Measurements from ENCODE around the gene UBE2E1.
A peak's percentile ranks its signal among the peaks of the same experiment; 100 is the strongest.
"Not testable (repeated sequence)": the region's sequence is repeated elsewhere in the genome, so short reads cannot be mapped to it uniquely, and the experiment has no call there.

The UBE2E1 gene

DNA sequence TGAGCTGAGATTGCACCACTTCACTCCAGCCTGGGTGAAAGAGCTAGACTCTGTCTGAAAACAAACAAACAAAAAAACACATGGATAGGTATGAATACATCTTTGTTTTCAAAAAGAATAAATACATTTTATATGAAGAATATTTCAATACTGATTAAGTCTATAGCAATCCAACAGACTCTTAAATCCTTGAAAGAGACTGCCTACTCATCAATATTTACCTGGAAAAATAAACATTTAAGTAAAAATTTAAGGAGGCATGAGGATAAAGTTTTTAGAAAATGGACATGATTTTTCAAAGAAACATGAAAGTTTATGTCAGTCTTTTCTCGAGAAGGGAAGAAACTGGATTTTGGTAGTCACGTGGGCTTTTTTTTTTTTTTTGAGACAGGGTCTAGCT lies 105.6 kb downstream of the UBE2E1 start:
- TF ChIP-seq, protein P1, sequence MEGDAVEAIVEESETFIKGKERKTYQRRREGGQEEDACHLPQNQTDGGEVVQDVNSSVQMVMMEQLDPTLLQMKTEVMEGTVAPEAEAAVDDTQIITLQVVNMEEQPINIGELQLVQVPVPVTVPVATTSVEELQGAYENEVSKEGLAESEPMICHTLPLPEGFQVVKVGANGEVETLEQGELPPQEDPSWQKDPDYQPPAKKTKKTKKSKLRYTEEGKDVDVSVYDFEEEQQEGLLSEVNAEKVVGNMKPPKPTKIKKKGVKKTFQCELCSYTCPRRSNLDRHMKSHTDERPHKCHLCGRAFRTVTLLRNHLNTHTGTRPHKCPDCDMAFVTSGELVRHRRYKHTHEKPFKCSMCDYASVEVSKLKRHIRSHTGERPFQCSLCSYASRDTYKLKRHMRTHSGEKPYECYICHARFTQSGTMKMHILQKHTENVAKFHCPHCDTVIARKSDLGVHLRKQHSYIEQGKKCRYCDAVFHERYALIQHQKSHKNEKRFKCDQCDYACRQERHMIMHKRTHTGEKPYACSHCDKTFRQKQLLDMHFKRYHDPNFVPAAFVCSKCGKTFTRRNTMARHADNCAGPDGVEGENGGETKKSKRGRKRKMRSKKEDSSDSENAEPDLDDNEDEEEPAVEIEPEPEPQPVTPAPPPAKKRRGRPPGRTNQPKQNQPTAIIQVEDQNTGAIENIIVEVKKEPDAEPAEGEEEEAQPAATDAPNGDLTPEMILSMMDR (IDR thresholded peaks at IDR 0.05) = no peak
- Histone ChIP-seq H3K36me3 (peaks cover 27 to 32% (median 30%) of the 10 kb centered on the region in 3 donors), H3K4me3 (no peak overlapping the region), H3K9me3 (no peaks in the 10 kb centered on the region), H3K4me1 (peaks cover 0 to 21% (median 13%) of the 10 kb centered on the region in 4 donors), H3K27ac (no peak overlapping the region), H3K27me3 (no peaks in the 10 kb centered on the region)
- intact Hi-C loops (cut with DNase I; ENCODE audit: low total_unique reads) = no loop called here
- DNase-seq = no peak

- Histone ChIP-seq H3K4me1 (peaks cover 0 to 21% (median 13%) of the 10 kb centered on the region in 4 donors), H3K36me3 (peaks cover 21 to 26% (median 24%) of the 10 kb centered on the region in 3 donors)
- DNase-seq; H3K27ac ChIP-seq; H3K9me3 ChIP-seq; H3K4me3 ChIP-seq; H3K27me3 ChIP-seq; intact Hi-C loops (cut with DNase I; ENCODE audit: low total_unique reads): not testable (repeated sequence)
Observed at GRCh38 chr3:23912335-23912734, 106.6 kb downstream of the UBE2E1 start.

- intact Hi-C loops (cut with DNase I; ENCODE audit: low total_unique reads) = no loop called here
- peaks cover 21 to 25% (median 24%) of the 10 kb centered on the region in 3 donors for H3K36me3 ChIP-seq
- H3K4me3 ChIP-seq = no peak overlapping the region
- H3K9me3 ChIP-seq = no peaks in the 10 kb centered on the region
- H3K27ac ChIP-seq = no peak overlapping the region
- H3K4me1 ChIP-seq = peaks cover 0 to 26% (median 14%) of the 10 kb centered on the region in 4 donors
- DNase-seq = no peak
- TF ChIP-seq, protein P1 (IDR thresholded peaks at IDR 0.05) = no peak
- no peaks in the 10 kb centered on the region for H3K27me3 ChIP-seq
Observed at GRCh38 chr3:23913182-23913581, 107.4 kb downstream of the UBE2E1 start.

DNA sequence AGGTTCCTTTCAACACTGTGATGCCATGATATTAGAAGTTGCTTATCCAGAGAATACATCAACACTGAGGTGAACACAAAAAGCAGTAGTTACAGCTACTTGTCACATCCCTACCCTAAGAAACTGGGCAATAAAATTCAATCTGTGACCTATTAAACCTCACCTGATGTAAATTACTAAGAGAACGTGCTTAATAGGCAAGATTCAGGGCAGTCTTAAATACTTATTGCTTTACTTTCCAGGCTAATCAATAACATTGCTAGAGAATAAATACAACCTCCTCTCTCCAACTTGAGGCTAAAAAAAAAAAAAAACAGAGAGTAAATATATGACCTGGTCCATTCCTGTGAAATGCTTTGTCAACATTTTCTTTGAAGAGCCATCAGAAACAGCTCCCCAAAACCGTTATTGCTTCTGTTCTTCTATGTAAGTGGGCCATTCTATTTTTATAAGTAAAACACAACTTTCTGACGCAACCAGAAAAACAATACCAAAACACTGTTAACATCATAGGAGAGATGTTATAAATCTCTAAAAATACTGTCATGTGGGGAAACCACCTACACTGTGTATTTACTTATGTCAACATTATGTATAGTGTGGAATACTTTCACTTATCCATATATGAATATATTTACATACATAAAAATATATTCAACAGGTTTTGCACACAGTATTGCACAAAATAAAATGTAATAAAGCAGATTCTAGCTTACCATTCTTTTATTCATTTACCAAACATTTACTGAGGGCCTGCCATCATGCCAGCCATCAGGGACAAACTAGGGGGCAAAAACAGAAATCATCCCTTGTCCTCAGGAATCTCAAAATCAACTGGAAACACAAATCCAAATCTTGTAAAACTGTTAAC lies 108.4 kb downstream of the UBE2E1 start:
- intact Hi-C loops (cut with DNase I; ENCODE audit: low total_unique reads) = no loop called here
- Histone ChIP-seq H3K27ac (no peak overlapping the region), H3K4me3 (no peak overlapping the region), H3K4me1 (peaks cover 0 to 35% (median 19%) of the 10 kb centered on the region in 4 donors), H3K9me3 (no peaks in the 10 kb centered on the region), H3K27me3 (no peaks in the 10 kb centered on the region), H3K36me3 (peaks cover 21 to 32% (median 24%) of the 10 kb centered on the region in 3 donors)
- DNase-seq = no peak
- TF ChIP-seq, protein P1 (IDR thresholded peaks at IDR 0.05) = no peak

DNA sequence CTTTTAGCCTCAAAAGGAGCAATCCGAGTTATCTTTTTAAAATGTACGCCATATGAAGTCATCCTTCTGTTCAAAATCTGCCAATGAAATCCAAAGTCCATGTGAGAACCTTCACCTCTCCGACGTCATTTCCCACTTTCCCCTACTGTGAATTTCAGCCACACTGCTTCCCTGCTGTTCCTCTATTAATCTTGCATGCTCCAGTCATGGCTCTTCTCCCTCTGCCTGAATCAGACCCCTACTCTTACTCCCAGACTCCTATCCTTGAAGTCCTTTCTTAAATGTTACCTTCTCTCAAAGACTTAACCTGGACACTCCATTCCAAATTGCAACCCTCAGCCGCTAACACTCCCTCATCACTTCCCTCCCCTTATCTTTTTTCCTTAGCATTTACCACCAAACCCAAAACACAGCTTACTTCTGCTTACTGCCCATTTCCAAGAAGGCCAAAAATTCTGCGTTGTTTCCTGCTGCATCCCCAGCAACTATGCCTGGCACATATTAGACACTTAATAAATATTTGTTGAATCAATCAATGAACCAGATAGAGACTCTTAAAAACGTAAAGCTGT lies 109.9 kb downstream of the UBE2E1 start:
- Histone ChIP-seq H3K27ac (peak overlapping the region; percentile 82 to 89), H3K36me3 (peaks cover 9 to 31% (median 22%) of the 10 kb centered on the region in 3 donors), H3K4me3 (peak overlapping the region; percentile 72 to 75), H3K27me3 (no peaks in the 10 kb centered on the region), H3K9me3 (no peaks in the 10 kb centered on the region), H3K4me1 (peaks cover 0 to 45% (median 19%) of the 10 kb centered on the region in 4 donors)
- intact Hi-C loops (cut with DNase I; ENCODE audit: low total_unique reads) = loop anchor here (2.0 kb wide), 1 partner anchor 29 kb away; the partner anchor contains the start of gene NR1D2
- TF ChIP-seq, protein P1 (IDR thresholded peaks at IDR 0.05) = no peak
- DNase-seq = no peak
